HK-2 (cell line): ENCODE results near the gene PRR22.
A peak's percentile ranks its signal among the peaks of the same experiment; 100 is the strongest.

ENCODE experiments used
- DNase-seq: peaks from one replicate; pipeline ENCODE4 v3.0.0-alpha.2; 2018; ENCODE audit not compliant: unreplicated experiment

Gene PRR22

DNA sequence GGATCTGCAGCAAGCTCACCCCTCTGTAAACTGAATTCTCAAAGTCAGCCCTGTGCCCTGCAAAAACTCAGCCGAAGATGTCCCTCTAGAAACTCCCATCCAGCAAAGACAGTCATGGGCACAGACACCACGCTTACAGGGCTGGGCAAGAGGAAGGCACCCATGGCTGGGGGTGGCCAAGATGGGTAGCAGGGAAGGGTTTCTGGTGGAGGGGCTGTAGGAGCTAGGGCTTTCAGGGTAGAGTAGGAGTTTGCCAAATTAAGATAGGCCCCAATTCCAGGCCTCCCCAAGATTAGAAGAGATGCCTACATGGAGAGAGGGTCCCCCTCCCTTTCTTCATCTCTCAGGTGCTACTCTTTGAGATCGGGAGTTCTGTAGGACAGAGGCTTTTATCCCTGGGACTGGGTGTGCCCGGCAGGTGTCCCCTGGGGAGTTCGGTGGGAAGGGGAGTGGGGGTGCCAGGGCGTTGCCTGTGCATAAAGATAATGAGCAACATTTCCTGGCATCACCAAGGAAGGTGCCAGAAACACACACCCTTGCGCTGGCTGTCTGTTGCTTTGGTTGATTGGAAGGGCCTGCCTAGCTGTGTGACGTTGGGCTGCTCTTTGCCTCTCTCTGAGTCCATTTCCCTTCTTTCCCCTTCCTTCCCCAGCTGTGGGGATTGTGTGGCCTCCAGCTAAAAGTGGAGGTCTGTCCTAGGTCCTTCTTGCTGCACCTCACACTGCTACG, 29.7 kb upstream of the PRR22 start:
- DNase-seq: no peak

DNA sequence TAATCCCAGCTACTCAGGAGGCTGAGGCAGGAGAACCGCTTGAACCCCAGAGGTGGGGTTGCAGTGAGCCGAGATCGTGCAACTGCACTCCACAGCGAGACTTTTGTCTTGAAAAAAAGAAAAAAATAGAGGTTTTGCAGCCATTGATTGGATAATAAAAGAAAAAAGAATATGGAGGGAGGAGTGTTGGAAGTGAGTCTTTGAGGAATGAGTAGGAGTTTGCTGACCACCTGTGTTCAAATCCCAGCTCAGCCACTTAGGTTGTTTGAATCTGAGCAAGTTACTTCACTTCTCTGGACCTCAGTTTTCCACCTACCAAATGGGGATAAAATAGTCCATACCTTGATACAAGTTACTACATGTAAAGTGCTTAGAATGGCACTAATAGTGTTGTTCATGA, 26.6 kb upstream of the PRR22 start:
- no peak for DNase-seq

DNA sequence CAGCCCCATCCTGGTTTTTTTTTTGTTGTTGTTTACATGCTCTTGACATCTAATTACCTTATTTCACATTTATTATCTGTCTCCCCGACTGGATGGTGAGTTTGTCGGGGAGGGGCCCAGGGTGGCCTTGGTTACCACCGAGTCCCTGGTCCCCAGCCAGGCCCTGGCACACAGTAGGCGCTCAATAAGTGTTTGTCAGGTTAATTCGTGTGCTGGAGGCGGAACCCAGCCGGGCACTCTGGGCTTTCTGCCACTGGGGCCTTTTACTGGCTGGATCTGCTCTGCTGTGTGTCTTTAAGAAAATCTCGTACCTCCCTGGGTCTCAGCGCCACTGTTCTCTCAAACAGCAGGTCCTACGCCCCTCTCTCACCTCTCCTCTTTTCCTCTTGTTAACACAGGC, 24.9 kb upstream of the PRR22 start:
- DNase-seq: no peak

DNA sequence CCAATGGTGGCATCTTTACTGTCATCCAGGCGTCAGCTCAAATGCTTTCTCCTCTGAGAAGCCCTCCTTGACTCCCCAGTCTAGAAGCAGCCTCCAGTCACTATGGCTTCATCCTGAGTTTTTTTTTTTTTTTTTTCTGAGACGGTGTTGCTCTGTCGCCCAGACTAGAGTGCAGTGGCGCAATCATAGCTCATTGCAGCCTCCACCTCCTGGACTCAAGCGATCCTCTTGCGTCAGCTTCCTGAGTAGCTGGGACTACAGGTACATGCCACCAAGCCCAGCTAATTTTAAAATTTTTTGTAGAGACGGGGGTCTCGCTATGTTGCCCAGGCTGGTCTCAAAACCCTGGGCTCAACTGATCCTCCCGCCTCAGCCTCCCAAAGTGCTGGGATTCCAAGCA, 24.5 kb upstream of the PRR22 start:
- no peak for DNase-seq

DNA sequence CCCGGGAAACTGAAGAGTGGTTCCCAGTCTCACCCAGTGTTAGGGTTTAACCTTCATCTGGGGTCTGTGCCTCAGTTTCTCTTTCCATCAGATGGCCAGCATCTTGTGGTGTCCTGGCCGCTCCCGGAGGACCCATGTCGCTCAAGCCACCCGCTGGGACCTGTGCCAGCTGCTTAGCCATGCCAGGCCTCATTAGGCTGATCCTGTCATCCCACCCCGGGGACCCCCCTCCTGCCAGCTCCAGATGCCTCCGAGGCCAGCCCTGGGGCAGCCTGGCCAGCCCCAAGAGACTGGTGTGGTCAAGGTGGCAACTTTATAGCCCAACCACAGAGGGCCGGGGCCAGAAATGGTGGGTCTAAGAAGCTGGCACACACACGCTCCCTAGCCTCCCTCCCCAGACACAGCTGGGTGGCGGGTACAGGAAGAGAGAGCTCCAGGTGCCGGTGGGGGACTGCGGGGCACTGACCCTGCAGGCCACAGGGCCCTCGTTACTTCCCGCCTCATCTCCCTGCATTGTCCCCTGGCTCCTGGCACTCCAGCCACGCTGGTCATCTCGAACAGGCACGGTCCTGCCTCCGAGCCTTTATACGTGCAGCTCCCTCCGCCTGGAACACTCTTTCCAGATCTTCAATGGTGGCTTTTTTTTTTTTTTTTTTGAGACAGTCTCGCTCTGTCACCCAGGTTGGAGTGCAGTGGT, 23.7 kb upstream of the PRR22 start:
- DNase-seq: no peak

DNA sequence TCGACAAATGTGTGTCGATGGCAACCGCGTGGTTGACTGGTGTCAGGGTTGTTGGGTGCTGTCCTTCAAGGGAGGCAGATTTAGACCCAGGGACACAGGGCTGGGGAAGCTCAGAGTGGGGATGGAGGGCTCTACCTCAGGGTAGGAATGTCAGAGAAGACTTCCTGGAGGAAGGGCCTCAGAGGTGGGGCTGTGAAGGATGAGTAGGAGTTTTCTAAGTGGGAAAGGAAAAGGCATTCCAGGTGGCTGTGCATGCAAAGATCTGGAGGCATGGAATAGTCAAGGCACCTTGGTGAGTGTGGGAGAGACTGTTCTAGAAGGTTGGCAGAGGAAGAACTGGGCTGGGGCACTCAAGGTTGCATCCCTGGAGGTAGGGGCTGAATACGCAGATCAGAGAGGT, 22.4 kb upstream of the PRR22 start:
- DNase-seq: no peak

DNA sequence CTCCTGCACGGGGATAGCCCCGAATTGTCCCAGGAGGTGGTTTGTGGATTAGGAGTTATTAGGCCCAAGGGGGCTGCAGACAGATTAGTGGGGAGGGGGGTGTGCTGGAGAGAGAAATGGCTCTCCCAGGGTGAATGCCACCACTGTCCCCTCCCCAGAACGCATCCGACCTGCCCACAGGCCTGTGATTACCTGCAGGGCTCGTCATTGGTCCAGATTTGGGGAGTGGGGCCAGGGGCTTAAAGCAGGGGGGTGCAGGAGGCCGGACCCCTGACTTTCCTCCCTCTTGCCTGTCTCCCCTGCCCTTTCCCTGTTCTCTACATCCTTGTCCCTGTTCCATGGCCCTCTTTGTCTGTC, 21.6 kb upstream of the PRR22 start:
- no peak for DNase-seq

DNA sequence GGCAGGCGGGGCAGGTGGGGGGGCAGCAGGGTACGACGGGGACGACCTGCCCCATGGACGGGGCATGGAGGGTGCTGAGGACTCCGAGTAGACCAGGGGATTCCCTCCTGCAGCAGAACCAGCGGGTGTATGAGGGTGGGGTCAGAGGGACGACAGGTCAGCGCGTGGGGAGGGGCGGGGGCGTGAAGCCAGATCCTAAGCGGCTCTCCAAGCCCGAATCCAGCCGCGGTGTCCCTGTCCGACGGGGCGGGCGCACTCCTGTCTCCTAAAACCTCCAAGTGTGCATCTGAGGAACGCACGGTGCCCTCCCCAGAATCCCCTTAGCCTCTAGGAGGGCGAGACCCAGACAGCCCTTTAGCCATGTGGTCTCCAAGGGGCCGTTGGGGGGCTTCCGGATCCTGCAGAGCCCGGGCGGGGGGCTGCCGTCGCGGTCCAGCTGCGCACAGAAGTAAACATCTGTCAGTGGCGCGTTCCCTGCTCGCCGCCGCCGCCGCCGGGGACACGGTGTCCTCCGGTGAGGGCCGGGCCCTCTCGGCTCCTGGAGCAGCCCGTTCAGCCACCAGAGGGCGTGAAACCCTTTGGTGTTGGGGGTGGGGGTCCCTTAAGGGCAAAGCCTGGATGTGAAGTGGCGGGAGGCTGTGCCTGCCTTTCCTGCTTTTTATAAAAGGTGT, 21.1 kb upstream of the PRR22 start:
- DNase-seq: peak; percentile 74

DNA sequence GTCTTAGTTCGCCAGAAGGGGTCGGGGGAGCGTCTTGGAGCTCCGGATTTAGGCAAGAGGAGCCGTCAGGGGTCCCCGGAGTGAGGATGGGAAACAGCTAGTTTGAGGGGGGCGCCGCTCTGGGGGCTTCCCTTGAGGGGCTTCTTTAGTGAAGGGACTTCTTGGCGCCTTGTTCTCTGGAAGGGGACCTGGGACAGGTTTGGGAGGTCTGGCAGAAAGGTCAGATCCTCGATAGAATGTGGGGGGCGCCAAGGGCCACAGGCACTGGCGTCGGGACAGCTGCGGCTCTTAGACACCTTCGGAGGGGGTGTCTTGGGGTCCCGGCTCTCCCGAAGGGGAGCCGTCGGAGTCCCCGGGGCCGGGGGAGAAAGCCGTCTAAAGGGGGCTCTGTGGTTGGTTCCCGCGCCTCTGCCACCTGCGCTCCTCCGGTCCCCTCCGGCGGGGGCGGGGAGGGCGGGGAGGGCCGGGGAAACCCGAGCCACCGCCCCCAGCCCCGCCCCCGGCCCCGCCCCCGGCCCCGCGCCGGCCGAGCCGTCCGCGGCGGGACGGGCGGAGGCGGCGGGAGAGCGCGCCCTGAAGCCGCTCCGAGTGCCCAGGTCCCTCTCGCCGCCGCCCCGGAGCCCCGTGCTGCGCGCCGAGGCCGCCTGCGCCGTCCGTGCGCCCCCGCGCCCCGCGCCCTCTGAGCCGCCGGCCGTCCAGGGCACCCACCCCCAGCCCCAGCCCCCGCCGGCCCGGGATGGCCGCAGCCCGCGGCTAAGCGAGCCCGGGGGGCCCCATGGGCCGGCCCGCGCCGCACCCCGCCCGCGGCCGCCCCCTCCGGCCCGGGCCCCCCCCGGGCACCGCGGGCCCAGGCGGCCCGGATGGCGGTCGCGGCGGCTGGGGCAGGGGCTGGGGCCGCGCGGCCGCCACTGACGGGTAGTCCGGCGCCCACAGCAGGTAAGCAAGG, 20.2 kb upstream of the PRR22 start, which contains the start of gene NRTN:
Gene NRTN, plus strand, starts transcription at position 552 of the 946 bp plus-strand sequence. CDS start 19,099 bp downstream, outside the sequence.
- DNase-seq: peak; percentile 44

DNA sequence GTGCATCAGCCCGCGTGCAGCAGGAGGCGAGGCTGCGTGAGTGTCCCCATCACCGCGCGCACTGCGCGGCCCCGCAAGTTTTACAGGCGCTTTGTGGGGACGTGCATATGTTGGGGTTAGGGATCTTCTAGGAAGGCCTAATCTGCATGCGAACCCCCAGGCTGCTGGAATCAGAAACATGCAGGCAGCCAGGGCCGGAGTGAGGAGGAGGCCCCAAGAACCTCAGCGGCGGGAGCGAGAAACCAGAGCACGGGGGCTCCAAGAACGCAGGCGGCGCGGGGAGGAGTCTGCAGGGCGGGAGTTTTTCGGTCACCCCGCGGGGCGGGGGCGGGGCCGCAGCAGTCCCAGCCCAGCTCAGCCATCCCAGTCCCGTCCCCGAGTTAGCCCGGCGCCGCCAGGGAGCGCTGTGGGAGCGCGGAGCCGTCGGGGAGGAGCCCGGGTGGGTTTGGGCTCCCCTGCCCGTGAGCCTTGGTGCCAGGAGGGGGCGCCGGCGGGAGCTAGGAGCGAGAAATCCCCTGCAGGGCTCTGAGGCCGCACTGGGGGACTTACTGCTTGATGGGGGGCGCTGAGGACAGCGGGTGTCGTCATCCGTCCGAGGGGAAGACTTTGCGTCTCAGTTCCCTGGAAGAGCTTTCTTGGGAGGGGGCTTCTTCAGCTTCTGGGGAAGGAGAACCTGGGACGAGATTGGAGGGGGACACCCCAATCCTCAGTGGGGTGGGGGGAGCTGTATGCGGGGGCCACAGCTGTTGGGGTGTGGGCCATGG, 19.4 kb upstream of the PRR22 start:
- peak; percentile 97 for DNase-seq

DNA sequence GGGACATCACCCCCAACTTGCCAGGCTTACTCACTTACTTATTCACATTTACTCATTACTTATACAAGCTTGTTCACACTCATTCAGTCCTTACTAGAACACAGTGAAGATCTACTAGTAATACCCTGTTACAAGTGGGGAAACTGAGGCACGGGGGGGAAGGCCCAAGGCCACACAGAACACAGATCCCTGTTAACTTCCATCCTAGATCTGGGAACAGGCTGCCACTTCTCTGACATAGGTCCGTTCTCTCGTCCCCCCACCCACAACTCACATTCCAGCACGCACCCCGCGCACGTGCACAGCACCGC, 18.9 kb upstream of the PRR22 start:
- no peak for DNase-seq

DNA sequence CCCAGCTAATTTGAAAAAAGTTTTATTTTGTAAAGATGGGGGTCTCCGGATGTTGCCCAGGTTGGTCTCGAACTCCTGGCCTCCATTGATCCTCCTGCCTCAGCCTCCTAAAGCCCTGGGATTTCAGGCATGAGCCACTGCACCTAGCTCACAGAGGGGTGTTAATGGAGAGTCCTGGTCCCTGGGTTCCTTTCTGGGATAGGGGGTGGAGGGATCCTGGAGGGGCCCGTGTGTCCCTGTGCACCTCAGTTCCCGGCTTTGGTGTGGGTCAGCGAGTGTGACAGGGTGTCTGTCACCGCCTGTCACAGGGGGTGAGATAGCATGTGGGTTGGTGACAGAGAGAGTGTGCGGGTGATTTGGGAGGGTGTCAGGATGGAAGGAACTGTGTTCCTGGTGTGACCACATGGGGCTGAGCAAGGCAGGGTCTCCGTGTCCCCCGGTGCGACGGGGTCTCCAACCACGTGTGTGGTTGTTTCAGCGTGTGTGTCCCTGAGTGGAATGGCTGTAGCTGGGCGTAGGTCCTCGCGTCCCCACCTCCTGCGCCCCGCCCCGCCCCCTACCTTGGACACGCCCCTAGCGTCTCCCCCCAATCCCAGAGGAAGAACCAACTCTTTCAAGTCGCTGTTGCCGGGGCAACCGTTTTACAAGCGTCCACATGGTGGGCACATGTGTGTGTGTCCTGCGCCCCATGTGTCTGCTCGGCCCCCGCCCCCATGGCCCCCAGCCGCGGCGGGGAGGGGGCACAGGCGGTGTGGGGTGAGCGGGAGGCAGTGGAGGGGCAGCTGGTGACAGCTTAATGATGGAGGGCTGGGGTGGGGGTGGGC, 17.5 kb upstream of the PRR22 start:
- no peak for DNase-seq

DNA sequence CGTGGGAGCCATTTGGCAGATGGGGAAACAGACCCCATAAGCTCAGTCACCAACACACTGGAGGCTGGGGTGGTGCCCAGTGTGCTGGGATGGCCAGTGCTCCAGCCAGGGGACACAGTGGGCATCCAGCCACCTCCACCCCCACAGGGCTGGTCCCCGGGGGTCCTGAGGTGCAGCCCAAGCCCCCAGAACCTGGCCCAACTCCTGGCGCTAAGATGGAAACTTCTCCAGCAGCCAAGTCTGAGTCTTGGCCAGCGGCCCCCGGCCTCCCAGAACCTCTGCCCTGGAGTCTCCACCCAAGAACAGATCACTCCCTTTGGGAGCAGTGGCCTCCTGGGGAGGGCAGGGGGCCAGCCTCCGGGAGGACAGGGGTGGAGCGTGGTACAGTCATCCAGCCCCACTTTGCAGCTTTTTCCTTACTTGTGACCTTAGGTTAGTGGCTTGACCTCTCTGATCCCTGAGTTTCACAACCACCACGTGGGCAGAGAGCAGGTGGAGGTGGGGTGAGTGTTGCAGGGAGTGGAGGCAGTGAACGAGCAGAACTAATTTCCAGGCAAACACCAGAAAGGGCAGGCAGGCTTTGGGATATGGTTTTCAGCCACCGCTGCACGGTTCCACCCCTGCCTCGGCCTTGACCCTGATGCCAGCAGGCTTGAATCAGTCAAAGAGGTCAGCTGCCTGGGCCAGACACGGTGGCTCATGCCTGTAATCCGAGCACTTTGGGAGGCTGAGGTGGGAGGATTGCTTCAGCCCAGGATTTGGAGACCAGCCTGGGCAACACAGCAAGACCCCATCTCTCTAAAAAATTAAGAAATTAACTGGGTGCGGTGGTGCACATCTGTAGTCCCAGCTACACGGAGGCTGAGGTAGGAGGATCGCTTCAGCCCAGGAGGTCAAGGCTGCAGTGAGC, 16.1 kb upstream of the PRR22 start:
- no peak for DNase-seq

DNA sequence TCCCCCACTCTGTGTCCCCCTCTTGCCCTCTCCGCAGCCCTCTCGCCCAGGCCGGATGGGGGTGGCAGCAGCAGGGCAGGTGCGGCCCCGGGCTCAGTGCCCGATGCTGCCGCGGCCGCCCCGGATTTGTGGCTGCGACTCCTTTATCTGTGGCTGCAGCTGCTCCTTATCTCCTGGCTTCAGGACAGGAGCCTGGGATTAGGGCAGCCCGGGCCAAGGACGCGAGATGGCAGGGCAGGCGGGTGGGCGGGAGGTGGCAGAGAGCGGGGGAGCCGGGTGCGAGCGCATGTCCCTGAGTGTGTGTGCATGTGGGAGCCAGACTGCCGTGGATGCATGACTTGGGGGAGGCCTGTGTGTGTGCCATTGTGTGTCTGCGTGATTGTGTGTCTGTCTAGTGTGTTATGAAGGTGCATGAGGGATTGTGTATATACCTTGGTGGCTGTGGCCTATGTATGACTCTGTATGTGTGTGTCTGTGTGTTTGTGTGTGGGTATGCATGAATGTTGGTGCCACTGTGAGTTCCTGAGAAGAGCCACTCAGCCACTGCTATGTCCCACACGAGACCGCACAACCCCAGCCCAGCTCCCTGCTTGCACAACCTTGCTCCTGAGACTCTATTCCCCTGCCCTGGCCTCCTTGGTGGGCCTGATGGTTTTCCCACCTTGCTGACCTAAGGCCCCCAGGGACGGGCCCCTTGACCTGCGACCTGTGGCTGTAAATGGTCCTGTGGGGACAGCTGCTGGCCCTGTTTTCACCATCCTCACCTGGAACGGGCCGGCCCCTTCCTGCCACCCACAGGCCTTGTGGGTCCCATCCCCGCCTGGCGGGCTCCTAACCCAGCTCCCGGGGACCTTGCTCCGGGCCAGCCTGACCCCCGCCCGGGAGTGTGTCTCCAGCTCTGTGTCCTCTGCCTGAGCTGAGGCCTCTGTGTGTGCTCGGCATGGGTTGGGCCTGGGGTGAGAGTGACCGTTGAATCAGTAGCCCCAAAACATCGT, 15.0 kb upstream of the PRR22 start:
- DNase-seq: no peak

DNA sequence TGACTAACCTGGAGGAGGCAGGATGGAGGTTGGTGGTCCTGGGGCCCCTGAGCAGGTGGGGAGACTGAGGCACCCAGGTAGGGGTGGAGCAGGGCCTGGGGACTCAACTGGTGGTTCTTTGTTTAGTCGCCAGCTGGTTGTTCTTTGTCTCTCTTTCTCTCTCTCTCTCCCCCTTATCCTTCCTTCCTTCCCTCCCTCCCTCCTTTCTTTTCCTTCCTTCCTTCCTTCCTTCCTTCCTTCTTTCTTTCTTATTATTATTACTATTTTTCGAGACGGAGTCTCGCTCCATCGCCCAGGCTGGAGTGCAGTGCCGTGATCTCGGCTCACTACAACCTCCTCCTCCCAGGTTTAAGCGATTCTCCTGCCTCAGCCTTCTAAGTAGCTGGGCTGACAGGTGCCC, 13.7 kb upstream of the PRR22 start:
- DNase-seq: no peak

DNA sequence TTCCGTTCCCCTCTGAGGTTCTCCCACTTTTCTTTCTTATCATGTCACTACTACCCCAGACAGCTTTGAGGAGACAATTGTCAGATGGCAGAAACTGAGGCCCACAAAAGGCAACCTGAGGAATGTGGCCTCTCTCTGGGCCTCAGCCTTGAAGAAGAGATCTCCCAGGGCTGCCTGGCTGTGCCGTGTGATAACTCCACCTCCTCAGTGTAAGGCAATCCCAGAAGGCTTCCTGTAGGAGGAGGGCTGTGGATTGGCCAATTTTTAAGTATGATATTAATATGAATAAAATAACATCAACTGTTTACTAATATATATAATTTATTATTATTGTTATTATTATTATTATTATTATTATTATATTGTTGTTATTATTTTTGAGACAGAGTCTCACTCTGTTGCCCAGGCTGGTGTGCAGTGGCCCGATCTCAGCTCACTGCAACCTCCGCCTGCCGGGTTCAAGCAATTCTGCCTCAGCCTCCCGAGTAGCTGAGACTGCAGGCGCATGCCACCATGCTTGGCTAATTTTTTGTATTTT, 10.9 kb upstream of the PRR22 start:
- no peak for DNase-seq

DNA sequence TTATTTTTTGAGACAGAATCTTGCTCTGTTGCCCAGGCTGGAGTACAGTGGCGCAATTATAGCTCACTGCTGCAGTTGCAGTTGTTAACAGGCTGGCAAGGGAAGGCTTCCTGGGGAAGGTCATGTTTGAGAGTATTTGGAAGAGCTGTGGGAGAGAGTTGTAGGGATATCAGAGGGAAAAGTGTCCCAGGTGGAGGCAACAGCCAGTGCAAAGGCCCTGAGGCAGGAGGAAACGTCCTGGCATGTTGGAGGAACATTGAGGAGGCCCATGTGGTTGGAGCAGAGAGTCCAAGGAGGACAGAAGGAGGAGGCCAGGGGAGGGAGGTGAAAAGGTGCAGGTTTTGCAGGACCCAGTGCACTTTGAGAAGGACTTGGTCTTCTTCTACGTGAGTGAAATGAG, 8.6 kb upstream of the PRR22 start:
- no peak for DNase-seq

DNA sequence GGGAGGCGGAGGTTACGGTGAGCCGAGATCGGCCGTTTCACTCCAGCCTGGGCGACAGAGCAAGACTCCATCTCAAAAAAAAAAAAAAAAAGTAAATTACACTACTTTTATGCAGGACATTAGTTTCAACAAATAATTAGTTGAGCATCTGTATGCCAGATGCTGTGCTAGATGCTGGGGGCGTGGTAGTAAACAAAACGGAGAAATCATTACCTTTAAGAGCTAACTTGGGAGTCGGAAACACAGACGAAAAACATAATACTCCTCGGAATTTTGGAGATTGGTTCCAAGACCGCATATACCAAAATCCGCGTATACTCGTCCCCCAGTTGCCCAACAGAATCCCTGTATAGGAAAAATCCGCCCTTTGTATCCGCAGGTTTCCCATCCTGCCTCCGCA, 7.7 kb upstream of the PRR22 start:
- no peak for DNase-seq
